Measurements from ENCODE around the gene HIPK4.

The HIPK4 gene

GRCh38 chr19:40425450-40426287 lies 35.7 kb upstream of the HIPK4 start, which contains the start of gene SERTAD1:
Gene SERTAD1, minus strand, starts transcription at chr19:40425992. Its CDS starts 2,446 bp downstream, at chr19:40423546.
- TF ChIP-seq, protein P1, sequence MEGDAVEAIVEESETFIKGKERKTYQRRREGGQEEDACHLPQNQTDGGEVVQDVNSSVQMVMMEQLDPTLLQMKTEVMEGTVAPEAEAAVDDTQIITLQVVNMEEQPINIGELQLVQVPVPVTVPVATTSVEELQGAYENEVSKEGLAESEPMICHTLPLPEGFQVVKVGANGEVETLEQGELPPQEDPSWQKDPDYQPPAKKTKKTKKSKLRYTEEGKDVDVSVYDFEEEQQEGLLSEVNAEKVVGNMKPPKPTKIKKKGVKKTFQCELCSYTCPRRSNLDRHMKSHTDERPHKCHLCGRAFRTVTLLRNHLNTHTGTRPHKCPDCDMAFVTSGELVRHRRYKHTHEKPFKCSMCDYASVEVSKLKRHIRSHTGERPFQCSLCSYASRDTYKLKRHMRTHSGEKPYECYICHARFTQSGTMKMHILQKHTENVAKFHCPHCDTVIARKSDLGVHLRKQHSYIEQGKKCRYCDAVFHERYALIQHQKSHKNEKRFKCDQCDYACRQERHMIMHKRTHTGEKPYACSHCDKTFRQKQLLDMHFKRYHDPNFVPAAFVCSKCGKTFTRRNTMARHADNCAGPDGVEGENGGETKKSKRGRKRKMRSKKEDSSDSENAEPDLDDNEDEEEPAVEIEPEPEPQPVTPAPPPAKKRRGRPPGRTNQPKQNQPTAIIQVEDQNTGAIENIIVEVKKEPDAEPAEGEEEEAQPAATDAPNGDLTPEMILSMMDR (IDR thresholded peaks at IDR 0.05; ENCODE audit: insufficient read depth, missing control alignments): peak; percentile 30
- no peak for FAIRE-seq

DNA sequence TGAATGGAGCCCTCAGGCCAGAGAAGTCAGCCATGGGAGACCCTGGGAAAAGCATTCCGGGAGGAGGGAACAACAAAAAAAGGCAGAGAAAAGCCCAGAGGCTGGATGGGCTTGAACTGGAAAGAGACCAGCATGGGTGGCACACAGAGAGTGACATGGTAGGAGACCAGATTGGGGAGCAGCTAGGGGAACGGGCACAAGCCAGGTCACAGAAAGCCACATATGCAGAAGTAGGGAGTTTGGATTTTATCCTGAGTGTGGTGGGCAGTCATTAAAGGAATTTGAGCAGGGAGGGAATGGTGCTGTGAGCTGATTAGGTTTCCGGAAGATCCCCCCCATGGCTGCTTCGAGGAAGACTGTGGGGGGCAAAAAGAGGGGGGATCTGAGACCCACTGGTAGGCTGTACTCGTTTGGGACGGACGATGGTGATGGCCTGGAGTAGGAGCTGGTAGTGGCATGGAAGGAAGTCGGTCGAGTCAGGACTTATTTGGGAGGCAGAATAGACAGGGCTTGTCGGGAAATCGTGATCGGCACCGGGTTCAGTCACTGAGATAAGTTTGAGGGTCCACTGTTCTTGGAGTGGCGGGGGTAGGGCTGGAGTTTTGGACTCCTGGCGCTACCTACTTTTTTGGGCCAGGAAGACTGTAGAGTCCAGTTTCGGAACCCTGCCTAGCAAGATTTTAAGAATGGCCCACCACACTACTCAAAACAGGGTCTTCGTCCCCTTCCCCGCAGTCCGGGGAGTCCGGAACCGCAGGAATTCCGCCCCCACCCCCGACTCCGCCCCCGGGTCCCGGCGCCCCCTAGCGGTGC lies 34.9 kb upstream of the HIPK4 start:
- no peak for FAIRE-seq
- TF ChIP-seq, protein P1 (IDR thresholded peaks at IDR 0.05; ENCODE audit: insufficient read depth, missing control alignments): no peak
- DNase-seq (ENCODE audit: insufficient read length, low spot score): no peak

More at GRCh38 chr19:40425450-40426287, 35.7 kb upstream of the HIPK4 start, which contains the start of gene SERTAD1:
- DNase-seq (ENCODE audit: insufficient read length, low spot score): peak; percentile 88

DNA sequence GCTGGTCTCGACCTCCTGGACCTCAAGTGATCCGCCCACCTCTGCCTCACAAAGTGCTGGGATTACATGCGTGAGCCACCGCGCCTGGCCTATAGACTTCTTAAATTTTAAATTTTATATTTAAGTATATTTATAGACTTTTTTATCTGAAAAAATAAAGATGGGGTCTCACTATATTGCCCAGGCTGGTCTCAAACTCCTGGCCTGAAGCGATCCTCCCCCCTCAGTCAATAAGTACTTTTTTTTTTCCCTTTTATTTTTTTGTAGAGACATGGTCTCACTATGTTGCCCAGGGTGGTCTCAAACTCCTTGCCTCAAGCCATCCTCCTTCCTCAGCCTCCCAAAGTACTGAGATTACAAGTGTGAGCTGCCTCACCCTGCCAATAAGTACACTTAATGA lies 34.0 kb upstream of the HIPK4 start:
- DNase-seq (ENCODE audit: insufficient read length, low spot score) (no peak), FAIRE-seq (no peak)
- TF ChIP-seq, protein P1 (IDR thresholded peaks at IDR 0.05; ENCODE audit: insufficient read depth, missing control alignments): no peak

DNA sequence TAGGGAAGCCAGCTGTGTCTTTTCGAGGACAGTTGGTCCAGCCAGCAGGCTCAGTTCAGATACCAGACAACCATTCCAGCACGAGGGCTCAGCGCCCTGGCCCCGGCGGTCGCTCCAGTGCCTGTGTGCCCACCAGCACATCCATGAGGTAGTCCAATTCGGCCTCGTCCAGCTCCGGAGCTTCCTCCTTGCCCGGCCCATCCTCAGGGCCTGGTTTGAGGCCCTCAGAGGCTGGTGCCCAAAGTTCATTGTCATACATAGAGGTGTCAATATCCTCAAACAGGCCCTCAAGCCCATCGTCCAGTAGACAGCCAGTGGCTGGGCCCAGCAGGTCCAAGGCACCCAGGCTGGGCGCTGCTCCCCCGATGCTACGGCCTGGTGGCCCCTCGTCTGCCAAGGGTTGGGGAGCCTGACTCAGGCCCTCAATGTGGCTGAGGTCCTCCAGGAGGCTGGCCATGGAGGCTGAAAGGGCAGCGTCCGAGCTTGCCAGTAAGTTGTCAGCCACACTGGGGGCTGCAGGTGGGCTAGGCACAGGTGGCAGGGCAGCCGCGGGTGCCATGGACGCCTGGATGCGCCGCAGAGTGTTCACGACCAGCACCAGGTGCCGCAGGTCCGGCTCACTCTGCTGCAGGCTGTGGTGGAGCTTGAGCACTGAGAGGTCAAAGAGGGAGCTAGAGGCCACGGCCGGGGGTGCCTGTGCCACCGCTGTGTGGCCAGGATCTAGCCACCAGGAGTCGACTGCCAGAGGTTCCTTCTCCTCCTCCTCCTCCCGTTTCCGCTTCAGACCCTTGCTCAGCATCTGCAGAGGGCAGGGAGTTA lies 33.0 kb upstream of the HIPK4 start:
- FAIRE-seq: no peak
- TF ChIP-seq, protein P1 (IDR thresholded peaks at IDR 0.05; ENCODE audit: insufficient read depth, missing control alignments): no peak
- DNase-seq (ENCODE audit: insufficient read length, low spot score): no peak

DNA sequence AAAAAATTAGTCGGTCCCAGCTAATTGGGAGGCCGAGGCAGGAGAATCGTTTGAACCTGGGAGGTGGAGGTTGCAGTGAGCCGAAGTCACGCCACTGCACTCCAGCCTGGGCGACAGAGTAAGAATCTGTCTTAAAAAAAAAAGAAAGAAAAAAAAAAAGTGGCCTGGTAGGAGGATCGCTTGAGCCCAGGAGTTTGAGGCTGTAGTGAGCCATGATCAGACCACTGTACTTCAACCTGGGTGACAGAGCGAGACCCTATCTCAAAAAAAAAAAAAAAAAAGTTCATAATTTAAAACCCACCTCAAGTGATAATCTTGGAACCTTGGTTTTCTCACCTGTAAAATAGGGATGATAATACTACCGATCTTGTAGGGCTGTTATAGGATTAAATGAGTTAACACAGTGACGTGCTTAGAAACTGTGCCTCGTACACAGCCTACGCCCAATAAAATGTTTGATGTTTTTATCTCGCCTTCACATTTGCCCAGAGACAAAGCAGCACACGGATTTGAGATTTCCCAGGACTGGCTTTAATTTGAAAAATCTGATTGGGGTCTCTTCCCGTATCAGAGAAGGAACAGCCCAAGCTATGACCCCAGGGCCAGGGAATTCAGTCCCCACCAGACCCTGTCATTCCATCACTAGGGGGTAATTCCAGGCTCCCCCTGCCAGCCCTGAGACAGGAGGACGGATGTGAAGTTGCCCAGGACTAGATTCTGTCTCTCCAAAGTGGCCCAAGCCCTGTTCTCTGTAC lies 32.2 kb upstream of the HIPK4 start:
- TF ChIP-seq, protein P1 (IDR thresholded peaks at IDR 0.05; ENCODE audit: insufficient read depth, missing control alignments): no peak
- DNase-seq (ENCODE audit: insufficient read length, low spot score) (no peak), FAIRE-seq (no peak)

All from D721Med (cell line).